Measurements from ENCODE around the gene RNF220. TPM values are rescaled to one million over a fixed set of nuclear protein-coding genes. Genes with fewer than 3 reads are reported as not detected.

Gene RNF220
- total RNA-seq, 1 donor from 2014 or later: 84.4 TPM

- DNase-seq (ENCODE audit: extremely low spot score, unreplicated experiment): no peak
- Mint-ChIP-seq H3K36me3 (ENCODE audit: unreplicated experiment) (no peaks in the 10 kb centered on the region), H3K4me1 (ENCODE audit: unreplicated experiment) (peaks cover 34% of the 10 kb centered on the region), H3K9me3 (ENCODE audit: unreplicated experiment) (no peaks in the 10 kb centered on the region), H3K4me3 (ENCODE audit: unreplicated experiment) (peak overlapping the region; percentile 10), H3K27me3 (ENCODE audit: unreplicated experiment) (peaks cover 24% of the 10 kb centered on the region), H3K27ac (ENCODE audit: unreplicated experiment) (no peak overlapping the region)
- TF ChIP-seq, protein P1, sequence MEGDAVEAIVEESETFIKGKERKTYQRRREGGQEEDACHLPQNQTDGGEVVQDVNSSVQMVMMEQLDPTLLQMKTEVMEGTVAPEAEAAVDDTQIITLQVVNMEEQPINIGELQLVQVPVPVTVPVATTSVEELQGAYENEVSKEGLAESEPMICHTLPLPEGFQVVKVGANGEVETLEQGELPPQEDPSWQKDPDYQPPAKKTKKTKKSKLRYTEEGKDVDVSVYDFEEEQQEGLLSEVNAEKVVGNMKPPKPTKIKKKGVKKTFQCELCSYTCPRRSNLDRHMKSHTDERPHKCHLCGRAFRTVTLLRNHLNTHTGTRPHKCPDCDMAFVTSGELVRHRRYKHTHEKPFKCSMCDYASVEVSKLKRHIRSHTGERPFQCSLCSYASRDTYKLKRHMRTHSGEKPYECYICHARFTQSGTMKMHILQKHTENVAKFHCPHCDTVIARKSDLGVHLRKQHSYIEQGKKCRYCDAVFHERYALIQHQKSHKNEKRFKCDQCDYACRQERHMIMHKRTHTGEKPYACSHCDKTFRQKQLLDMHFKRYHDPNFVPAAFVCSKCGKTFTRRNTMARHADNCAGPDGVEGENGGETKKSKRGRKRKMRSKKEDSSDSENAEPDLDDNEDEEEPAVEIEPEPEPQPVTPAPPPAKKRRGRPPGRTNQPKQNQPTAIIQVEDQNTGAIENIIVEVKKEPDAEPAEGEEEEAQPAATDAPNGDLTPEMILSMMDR (IDR thresholded peaks at IDR 0.05): no peak
Observed at GRCh38 chr1:44407430-44408211, 2.6 kb downstream of the RNF220 start.

GRCh38 chr1:44408212-44408582, 3.1 kb downstream of the RNF220 start:
- no peak overlapping the region for H3K27ac Mint-ChIP-seq (ENCODE audit: unreplicated experiment)
- H3K9me3 Mint-ChIP-seq (ENCODE audit: unreplicated experiment): no peaks in the 10 kb centered on the region
- no peak for DNase-seq (ENCODE audit: extremely low spot score, unreplicated experiment)
- no peaks in the 10 kb centered on the region for H3K36me3 Mint-ChIP-seq (ENCODE audit: unreplicated experiment)
- peaks cover 34% of the 10 kb centered on the region for H3K4me1 Mint-ChIP-seq (ENCODE audit: unreplicated experiment)
- H3K4me3 Mint-ChIP-seq (ENCODE audit: unreplicated experiment): no peak overlapping the region
- TF ChIP-seq, protein P1 (IDR thresholded peaks at IDR 0.05): no peak
- peaks cover 19% of the 10 kb centered on the region for H3K27me3 Mint-ChIP-seq (ENCODE audit: unreplicated experiment)

GRCh38 chr1:44408632-44409602, 3.9 kb downstream of the RNF220 start:
- Mint-ChIP-seq H3K36me3 (ENCODE audit: unreplicated experiment) (no peaks in the 10 kb centered on the region), H3K4me1 (ENCODE audit: unreplicated experiment) (peaks cover 34% of the 10 kb centered on the region), H3K27me3 (ENCODE audit: unreplicated experiment) (peaks cover 19% of the 10 kb centered on the region), H3K9me3 (ENCODE audit: unreplicated experiment) (no peaks in the 10 kb centered on the region), H3K4me3 (ENCODE audit: unreplicated experiment) (peak overlapping the region; percentile 41), H3K27ac (ENCODE audit: unreplicated experiment) (no peak overlapping the region)
- DNase-seq (ENCODE audit: extremely low spot score, unreplicated experiment): no peak
- TF ChIP-seq, protein P1 (IDR thresholded peaks at IDR 0.05): no peak

DNA sequence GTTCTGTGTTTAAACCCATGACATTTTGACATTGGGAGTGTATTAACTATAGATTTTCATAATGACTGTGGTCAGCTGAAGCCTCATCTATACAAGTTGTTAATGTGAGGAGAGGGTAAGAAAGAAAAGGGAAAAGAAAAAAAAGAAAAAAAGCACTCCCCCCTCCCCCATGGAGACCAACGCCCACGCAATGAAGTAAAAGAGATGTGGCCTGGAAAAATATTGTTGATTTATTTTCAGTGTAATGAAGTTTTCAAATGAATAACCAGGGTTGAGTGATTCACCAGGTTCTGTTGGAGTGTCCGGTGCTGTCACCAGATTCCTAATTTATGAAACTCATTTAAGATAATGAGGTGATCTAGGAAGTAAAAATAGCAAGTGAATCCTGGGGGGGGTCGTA, 4.7 kb downstream of the RNF220 start:
- TF ChIP-seq, protein P1 (IDR thresholded peaks at IDR 0.05): no peak
- H3K9me3 Mint-ChIP-seq (ENCODE audit: unreplicated experiment): no peaks in the 10 kb centered on the region
- H3K27ac Mint-ChIP-seq (ENCODE audit: unreplicated experiment): no peak overlapping the region
- peaks cover 19% of the 10 kb centered on the region for H3K27me3 Mint-ChIP-seq (ENCODE audit: unreplicated experiment)
- no peak for DNase-seq (ENCODE audit: extremely low spot score, unreplicated experiment)
- H3K4me1 Mint-ChIP-seq (ENCODE audit: unreplicated experiment): peaks cover 33% of the 10 kb centered on the region
- H3K36me3 Mint-ChIP-seq (ENCODE audit: unreplicated experiment): no peaks in the 10 kb centered on the region
- H3K4me3 Mint-ChIP-seq (ENCODE audit: unreplicated experiment): no peak overlapping the region

GRCh38 chr1:44411861-44412260, 6.8 kb downstream of the RNF220 start:
- DNase-seq (ENCODE audit: extremely low spot score, unreplicated experiment): no peak
- no peak overlapping the region for H3K27ac Mint-ChIP-seq (ENCODE audit: unreplicated experiment)
- H3K27me3 Mint-ChIP-seq (ENCODE audit: unreplicated experiment): peaks cover 21% of the 10 kb centered on the region
- H3K4me1 Mint-ChIP-seq (ENCODE audit: unreplicated experiment): peaks cover 16% of the 10 kb centered on the region
- no peaks in the 10 kb centered on the region for H3K36me3 Mint-ChIP-seq (ENCODE audit: unreplicated experiment)
- no peaks in the 10 kb centered on the region for H3K9me3 Mint-ChIP-seq (ENCODE audit: unreplicated experiment)
- H3K4me3 Mint-ChIP-seq (ENCODE audit: unreplicated experiment): no peak overlapping the region
- TF ChIP-seq, protein P1 (IDR thresholded peaks at IDR 0.05): no peak

Measured in osteocyte (in vitro differentiated cells).